B cell (primary cell): ENCODE measurements around the gene CLCF1. TPM values are rescaled to one million over a fixed set of nuclear protein-coding genes. Genes with fewer than 3 reads are reported as not detected.

ENCODE experiments used
- ATAC-seq: fragments of 200-7000 bp; cut with Tn5 transposase; one replicate; pipeline ENCODE4 v1.10.0; 2021; ENCODE audit warnings: low read depth, mild to moderate bottlenecking, moderate number of reproducible peaks, moderate library complexity
- CTCF ChIA-PET: fragments of 350-600 bp; sonication (Branson Sonifier 250); formaldehyde crosslinking; loops from one replicate; lab custom pipeline; 2021; ENCODE audit warnings: antibody characterized with exemption, inconsistent platforms; lab: Charles Lee
- POLR2A ChIA-PET: fragments of 350-600 bp; sonication (Branson Sonifier 250); formaldehyde crosslinking; loops from one replicate; lab custom pipeline; 2021; ENCODE audit warnings: antibody characterized with exemption; lab: Charles Lee
- DNase-seq: peaks from one replicate; pipeline ENCODE4 v3.0.0; 2013
- H2AFZ ChIP-seq: 2 replicates; pipeline ENCODE4 v1.6.1; 2012; ENCODE audit warnings: mild to moderate bottlenecking, low read depth, low read length; ENCODE audit not compliant: insufficient read depth, poor library complexity, severe bottlenecking
- H3K27ac ChIP-seq, 2 donors: 1 replicate in 1 of 2; 2 replicates in 1 of 2; pipeline ENCODE4 v1.5.1; 2012 to 2013; ENCODE audit warnings: low read length in 2 of 2, mild to moderate bottlenecking in 2 of 2, moderate library complexity in 1 of 2
- H3K27me3 ChIP-seq, 4 experiments: fragments of 200-600 bp in 1 of 4; sonication (generic) in 1 of 4; replicated peaks in 1 of 4; 1 replicate in 2 of 4; 2 replicates in 2 of 4; pipeline versions ENCODE4 v1.6.1 to v1.7.0; 2013 to 2016; ENCODE audit warnings: low read length in 3 of 4, mild to moderate bottlenecking in 2 of 4, mixed read lengths in 1 of 4, moderate library complexity in 1 of 4; ENCODE audit not compliant: insufficient read depth in 4 of 4, control insufficient read depth in 3 of 4; ENCODE audit errors: control extremely low read depth in 1 of 4
- H3K36me3 ChIP-seq, 2 experiments: replicated peaks in 1 of 2; 1 replicate in 1 of 2; 2 replicates in 1 of 2; pipeline versions ENCODE4 v1.6.1 to v1.7.1; 2013; ENCODE audit warnings: low read length in 1 of 2; ENCODE audit not compliant: insufficient read depth in 2 of 2, control insufficient read depth in 1 of 2; ENCODE audit errors: control extremely low read depth in 1 of 2, extremely low read depth in 1 of 2
- H3K4me1 ChIP-seq, 2 donors: fragments of 200-600 bp in 1 of 2; sonication (generic) in 1 of 2; 1 replicate in 1 of 2; 2 replicates in 1 of 2; pipeline versions ENCODE4 v1.5.1 to v1.6.1; 2013 to 2017; ENCODE audit warnings: low read length in 2 of 2; ENCODE audit not compliant: control insufficient read depth in 2 of 2, insufficient read depth in 2 of 2
- H3K4me2 ChIP-seq: replicated peaks from 2 replicates; pipeline ENCODE3; 2012; ENCODE audit warnings: mild to moderate bottlenecking, low read depth, low read length; ENCODE audit not compliant: poor library complexity, severe bottlenecking
- H3K4me3 ChIP-seq, 5 experiments: fragments of 200-600 bp in 1 of 5; sonication (generic) in 1 of 5; 1 replicate in 3 of 5; 2 replicates in 2 of 5; pipeline versions ENCODE4 v1.5.1 to v1.7.0; 2011 to 2016; ENCODE audit warnings: low read length in 4 of 5, mild to moderate bottlenecking in 4 of 5, low read depth in 2 of 5, control low read depth in 1 of 5, moderate library complexity in 1 of 5; ENCODE audit not compliant: insufficient read depth in 1 of 5; ENCODE audit errors: control extremely low read depth in 1 of 5, extremely low read depth in 1 of 5
- H3K79me2 ChIP-seq: fragments of 200-600 bp; sonication (generic); one replicate; pipeline ENCODE4 v1.6.0; 2016; ENCODE audit warnings: low read length; ENCODE audit not compliant: control insufficient read depth, insufficient read depth
- H3K9ac ChIP-seq: fragments of 200-600 bp; sonication (generic); 2 replicates; pipeline ENCODE4 v1.6.1; 2017; ENCODE audit warnings: mild to moderate bottlenecking, low read length, moderate library complexity
- H3K9me3 ChIP-seq, 3 donors: one replicate each; pipeline versions ENCODE4 v1.6.1 to v1.7.1; 2013; ENCODE audit warnings: low read length in 2 of 3; ENCODE audit not compliant: control insufficient read depth in 2 of 3, insufficient read depth in 1 of 3; ENCODE audit errors: control extremely low read depth in 1 of 3
- H4K20me1 ChIP-seq: 2 replicates; pipeline ENCODE4 v1.6.0; 2012; ENCODE audit warnings: mild to moderate bottlenecking, low read length; ENCODE audit not compliant: insufficient read depth, control insufficient read depth, poor library complexity, severe bottlenecking
- H3K27ac Mint-ChIP-seq: one replicate; pipeline ENCODE4 v1.8.0; 2021; ENCODE audit warnings: mixed read lengths
- H3K27me3 Mint-ChIP-seq: one replicate; pipeline ENCODE4 v1.8.0; 2021; ENCODE audit warnings: mixed read lengths
- H3K4me1 Mint-ChIP-seq: one replicate; pipeline ENCODE4 v1.8.0; 2021; ENCODE audit warnings: mixed read lengths
- H3K4me3 Mint-ChIP-seq: one replicate; pipeline ENCODE4 v1.8.0; 2021; ENCODE audit warnings: mixed read lengths
- H3K9me3 Mint-ChIP-seq: one replicate; pipeline ENCODE4 v1.8.0; 2022; ENCODE audit warnings: mixed read lengths; ENCODE audit not compliant: insufficient read depth
- CTCF ChIP-seq: fragments of 200-600 bp; IDR thresholded peaks from one replicate; pipeline ENCODE4 v1.8.0; 2022; ENCODE audit warnings: antibody characterized with exemption, mild to moderate bottlenecking
- EZH2 ChIP-seq: IDR thresholded peaks from 2 replicates; pipeline ENCODE4 v1.6.1; 2012; ENCODE audit warnings: borderline replicate concordance, low read depth, mild to moderate bottlenecking, moderate library complexity, low read length; ENCODE audit not compliant: insufficient read depth, poor library complexity, severe bottlenecking
- WGBS: methylation state at CpG from one replicate; pipeline ENCODE4 v1.1.5; 2013; ENCODE audit warnings: missing lambda C conversion rate; ENCODE audit not compliant: insufficient coverage; 5-methylcytosine and 5-hydroxymethylcytosine counted together
- intact Hi-C: fragments of 100-400 bp; cut with micrococcal nuclease; formaldehyde crosslinking; loops from one replicate; pipeline ENCODE4 v1.10.0; 2022
- polyA plus RNA-seq: library from polyadenylated mRNA; depleted of rRNA; stranded (reverse); fragments of >200 nt; gene quantifications from 2 replicates; pipeline ENCODE4 v1.2.3, GENCODE V29; 2012
- total RNA-seq, 2 donors: library from RNA; stranded (reverse); fragments of 120-200 nt in 1 of 2; gene quantifications; 1 replicate in 1 of 2; 2 replicates in 1 of 2; pipeline versions ENCODE4 v1.2.3 to v1.2.4, GENCODE V29; 2013 to 2022

Gene CLCF1
- total and polyA plus RNA-seq, 2 donors (not counting 1 experiment from before 2014, with no cell fraction given) = 29.1 to 44.6 TPM

GRCh38 chr11:67418476-67419281 lies 45.3 kb upstream of the CLCF1 start:
- Histone ChIP-seq H3K9me3 (no peaks in the 10 kb centered on the region), H3K79me2 (peaks cover 22% of the 10 kb centered on the region), H3K4me1 (peaks cover 60 to 71% of the 10 kb centered on the region in 2 donors), H3K27me3 (no peaks in the 10 kb centered on the region), H4K20me1 (no peaks in the 10 kb centered on the region), H3K36me3 (no peaks in the 10 kb centered on the region), H2AFZ (peak overlapping the region; percentile 53), H3K9ac (peak overlapping the region; percentile 40), H3K4me3 (peak overlapping the region in 4 of 5 experiments; percentile 28 to 49 (median 38)), H3K27ac (peak overlapping the region; percentile 43 to 71), H3K4me2 (peak overlapping the region; percentile 95)
- POLR2A ChIA-PET = interaction anchor here (0.5 to 10.7 kb wide), 15 partner anchors 7 to 1910 kb away, joined by 3 to 195 read pairs (median 15); partner anchors contain the start of genes PPP1CA, PTPRCAP, RAD9A and RPS6KB2
- Mint-ChIP-seq H3K4me1 (peaks cover 57% of the 10 kb centered on the region), H3K9me3 (no peaks in the 10 kb centered on the region), H3K27me3 (no peaks in the 10 kb centered on the region), H3K27ac (peak overlapping the region; percentile 91), H3K4me3 (peak overlapping the region; percentile 83)
- no peak for TF ChIP-seq EZH2
- TF ChIP-seq CTCF = no peak
- CTCF ChIA-PET = interaction anchor here (0.6 to 10.4 kb wide), 16 partner anchors 11 to 73 kb away, joined by 3 to 121 read pairs (median 4); partner anchors contain the start of genes AIP, POLD4, PPP1CA and PTPRCAP
- peak; percentile 38 for ATAC-seq
- DNase-seq = peak; percentile 89
- WGBS = 10% methylated on average over 25 of the region's 26 CpGs
- intact Hi-C loops = loop anchor here (1.0 kb wide), 2 partner anchors 9 to 10 kb away; partner anchors contain the start of gene RPS6KB2
